Gastroesophageal sphincter (tissue), 4 donors: ENCODE results near the gene MAP3K20. TPM values are rescaled to one million over a fixed set of nuclear protein-coding genes. Genes with fewer than 3 reads are reported as not detected.
A peak's percentile ranks its signal among the peaks of the same experiment; 100 is the strongest.

Experiments
- ATAC-seq: fragments of 150-250 bp; one replicate; pipeline ENCODE4 v1.9.1; 2016; ENCODE audit warnings: mild to moderate bottlenecking, moderate library complexity
- H3K27ac ChIP-seq, 4 donors: fragments of 200-600 bp; sonication (generic) in 3 of 4; 1 replicate in 3 of 4; 2 replicates in 1 of 4; pipeline ENCODE4 v1.5.1; 2016 to 2019
- H3K27me3 ChIP-seq: fragments of 200-600 bp; sonication (generic); one replicate; pipeline ENCODE4 v1.5.1; 2019
- H3K36me3 ChIP-seq, 2 donors: fragments of 200-600 bp; sonication (generic); one replicate each; pipeline ENCODE4 v1.5.1; 2019; ENCODE audit warnings: control low read depth in 1 of 2
- H3K4me1 ChIP-seq, 3 donors: fragments of 200-600 bp; sonication (generic); 1 replicate in 2 of 3; 2 replicates in 1 of 3; pipeline ENCODE4 v1.5.1; 2016 to 2019; ENCODE audit warnings: control low read depth in 2 of 3
- H3K4me3 ChIP-seq, 2 donors: fragments of 200-600 bp; sonication (generic); one replicate each; pipeline ENCODE4 v1.5.1; 2019; ENCODE audit warnings: mild to moderate bottlenecking in 1 of 2, moderate library complexity in 1 of 2
- H3K9me3 ChIP-seq, 3 donors: fragments of 200-600 bp; sonication (generic); one replicate each; pipeline ENCODE4 v1.5.1; 2017 to 2019; ENCODE audit warnings: control low read depth in 2 of 3
- CTCF ChIP-seq, 4 experiments: fragments of 200-600 bp in 2 of 4; fragments of 450-650 bp in 2 of 4; sonication (generic) in 1 of 4; IDR thresholded peaks; one replicate each; pipeline ENCODE4 v1.5.1; 2017 to 2019; ENCODE audit warnings: antibody characterized with exemption in 4 of 4, mild to moderate bottlenecking in 2 of 4, moderate library complexity in 2 of 4
- EP300 ChIP-seq: sonication (generic); formaldehyde crosslinking; IDR thresholded peaks from one replicate; pipeline ENCODE4 v1.6.1; 2017; ENCODE audit warnings: antibody characterized with exemption, mild to moderate bottlenecking
- POLR2A ChIP-seq, 2 donors: fragments of 450-650 bp; IDR thresholded peaks; one replicate each; pipeline ENCODE4 v1.6.1; 2017; ENCODE audit warnings: antibody characterized with exemption in 2 of 2, mild to moderate bottlenecking in 2 of 2, moderate library complexity in 1 of 2
- POLR2AphosphoS5 ChIP-seq: sonication (generic); formaldehyde crosslinking; IDR thresholded peaks from one replicate; pipeline ENCODE4 v1.6.1; 2017; ENCODE audit warnings: antibody characterized with exemption
- WGBS, 2 donors: methylation state at CpG; one replicate each; pipeline ENCODE4 v1.1.5; 2018; ENCODE audit warnings: low coverage in 1 of 2; 5-methylcytosine and 5-hydroxymethylcytosine counted together
- total RNA-seq, 4 donors: library from RNA; depleted of rRNA; stranded (reverse); fragments of >200 nt; gene quantifications; one replicate each; pipeline ENCODE4 v1.1.0, GENCODE V29; 2016

Gene MAP3K20
- total RNA-seq, 4 donors from 2014 or later = 318 to 496 (median 327) TPM

GRCh38 chr2:173240083-173240482 lies 164.4 kb downstream of the MAP3K20 start:
- Histone ChIP-seq H3K27me3 (no peaks in the 10 kb centered on the region), H3K4me3 (no peak overlapping the region), H3K36me3 (peaks cover 0 to 75% of the 10 kb centered on the region in 2 donors), H3K9me3 (no peaks in the 10 kb centered on the region), H3K27ac (no peak overlapping the region), H3K4me1 (no peaks in the 10 kb centered on the region)
- ATAC-seq = no peak
- TF ChIP-seq EP300 (no peak), CTCF (IDR thresholded peaks at IDR 0.05) (no peak), POLR2AphosphoS5 (no peak), POLR2A (IDR thresholded peaks at IDR 0.05) (no peak)
- WGBS, 2 donors = 71 to 100% methylated on average over 1 of the region's 2 CpGs

DNA sequence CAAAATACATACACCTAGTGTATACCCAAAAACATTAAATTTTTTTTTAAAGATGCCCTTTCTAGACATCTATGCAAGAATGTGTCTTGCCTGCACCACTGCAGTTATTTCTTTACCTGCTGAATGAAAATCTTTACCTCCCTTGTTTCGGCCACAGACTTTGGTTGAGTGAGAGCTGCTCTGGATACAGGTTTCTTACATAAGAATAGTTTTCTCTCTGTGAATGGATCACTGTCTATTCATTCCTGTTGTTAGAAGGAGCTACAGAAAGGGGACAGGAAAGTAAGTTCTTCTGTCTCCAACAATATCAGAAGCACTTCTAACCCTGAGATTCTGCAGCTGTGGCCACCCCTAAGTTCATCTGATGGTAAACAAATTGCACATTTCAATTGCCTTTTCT lies 166.0 kb downstream of the MAP3K20 start:
- no peaks in the 10 kb centered on the region for H3K4me1 ChIP-seq
- H3K9me3 ChIP-seq = no peaks in the 10 kb centered on the region
- H3K4me3 ChIP-seq = no peak overlapping the region
- no peak overlapping the region for H3K27ac ChIP-seq
- no peaks in the 10 kb centered on the region for H3K27me3 ChIP-seq
- TF ChIP-seq EP300 (no peak), POLR2AphosphoS5 (no peak), POLR2A (IDR thresholded peaks at IDR 0.05) (no peak), CTCF (IDR thresholded peaks at IDR 0.05) (no peak)
- no peak for ATAC-seq
- WGBS, 2 donors = 79 to 92% methylated on average over 1 of the region's 1 CpG
- H3K36me3 ChIP-seq = peaks cover 0 to 69% of the 10 kb centered on the region in 2 donors

DNA sequence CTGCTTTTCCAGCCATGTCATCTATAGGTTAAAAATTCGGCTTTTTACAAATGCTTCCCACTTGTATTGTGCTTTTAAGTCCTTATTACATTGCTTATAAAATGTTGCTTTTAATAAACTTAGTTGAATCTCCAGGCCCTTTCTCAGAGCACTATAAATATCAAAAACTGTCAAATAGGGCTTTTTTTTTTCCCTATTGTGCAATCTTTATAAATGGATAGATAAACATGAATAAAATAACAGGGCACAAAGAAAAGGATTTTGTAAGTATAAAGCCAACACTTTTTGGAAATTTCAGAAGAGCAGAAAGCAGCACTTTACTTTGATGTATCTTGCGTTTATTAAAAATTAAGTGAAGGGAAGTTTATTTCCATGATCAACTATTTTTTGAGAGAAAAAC lies 171.5 kb downstream of the MAP3K20 start:
- no peak overlapping the region for H3K27ac ChIP-seq
- H3K4me1 ChIP-seq = peaks cover 0 to 2% (median 0%) of the 10 kb centered on the region in 3 donors
- TF ChIP-seq POLR2AphosphoS5 (no peak), POLR2A (IDR thresholded peaks at IDR 0.05) (no peak), CTCF (IDR thresholded peaks at IDR 0.05) (no peak), EP300 (no peak)
- ATAC-seq = no peak
- WGBS, 2 donors = 86% methylated on average over 2 of the region's 2 CpGs
- peaks cover 0 to 31% of the 10 kb centered on the region in 2 donors for H3K36me3 ChIP-seq
- no peak overlapping the region for H3K4me3 ChIP-seq
- no peaks in the 10 kb centered on the region for H3K27me3 ChIP-seq
- no peaks in the 10 kb centered on the region for H3K9me3 ChIP-seq

GRCh38 chr2:173248381-173248780 lies 172.7 kb downstream of the MAP3K20 start:
- peaks cover 0 to 12% (median 0%) of the 10 kb centered on the region in 3 donors for H3K4me1 ChIP-seq
- H3K36me3 ChIP-seq = peaks cover 0 to 20% of the 10 kb centered on the region in 2 donors
- H3K27me3 ChIP-seq = no peaks in the 10 kb centered on the region
- H3K4me3 ChIP-seq = no peak overlapping the region
- no peaks in the 10 kb centered on the region for H3K9me3 ChIP-seq
- WGBS, 2 donors = 73 to 100% methylated on average over 1 of the region's 2 CpGs
- no peak overlapping the region for H3K27ac ChIP-seq
- no peak for ATAC-seq
- no peak for TF ChIP-seq POLR2AphosphoS5
- TF ChIP-seq EP300 = no peak
- no peak for TF ChIP-seq CTCF (IDR thresholded peaks at IDR 0.05)
- TF ChIP-seq POLR2A (IDR thresholded peaks at IDR 0.05) = no peak

DNA sequence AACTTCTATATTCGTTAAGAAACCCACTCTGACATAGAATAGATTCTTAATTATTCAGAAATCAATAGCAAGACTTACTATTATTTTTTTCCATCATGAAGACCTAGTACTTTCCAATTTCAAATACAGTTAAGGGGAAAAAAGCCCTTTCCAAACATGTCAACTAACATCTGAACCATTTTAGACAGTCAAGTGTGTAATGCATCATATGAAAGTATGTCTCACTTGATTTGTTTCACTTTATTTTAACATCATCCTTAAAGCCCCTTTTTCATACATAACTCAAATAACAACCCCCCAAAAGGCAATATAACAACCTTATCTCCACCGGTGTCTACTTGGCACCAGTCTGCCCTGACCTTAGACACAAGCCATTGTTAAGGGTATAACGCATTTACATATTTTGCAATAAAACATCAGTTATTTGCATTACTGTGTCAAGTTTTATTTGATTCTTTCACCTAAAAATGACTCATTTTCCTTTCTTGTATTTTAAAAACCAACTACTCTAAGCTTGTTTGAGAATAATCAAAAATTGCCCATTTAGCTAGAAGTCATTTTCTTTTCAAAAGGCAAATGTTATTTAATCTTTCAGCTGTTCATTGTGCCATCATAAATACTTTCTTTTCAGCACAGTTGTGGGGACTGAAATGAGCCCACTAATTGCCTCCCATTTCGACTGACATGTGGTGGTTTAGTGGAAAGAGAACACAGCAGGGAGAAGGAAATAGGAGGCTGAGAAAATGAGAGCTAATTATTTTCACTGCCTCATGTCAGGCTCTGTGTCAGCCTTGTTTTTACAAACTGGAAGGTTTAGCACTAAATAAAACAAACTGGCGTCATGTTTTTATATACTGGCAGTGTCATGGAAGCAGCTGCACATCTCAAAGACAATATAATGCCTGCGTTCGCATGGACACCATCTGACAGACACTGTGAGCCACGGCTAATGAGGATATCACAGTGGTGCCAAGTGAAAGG lies 174.3 kb downstream of the MAP3K20 start:
- H3K27me3 ChIP-seq = no peaks in the 10 kb centered on the region
- WGBS, 2 donors = 80 to 83% methylated on average over 7 to 8 of the region's 8 CpGs
- no peak for ATAC-seq
- H3K27ac ChIP-seq = peak overlapping the region in 1 of 4 donors; percentile 14
- H3K36me3 ChIP-seq = peaks cover 0 to 21% of the 10 kb centered on the region in 2 donors
- H3K9me3 ChIP-seq = no peaks in the 10 kb centered on the region
- no peak overlapping the region for H3K4me3 ChIP-seq
- no peak for TF ChIP-seq EP300
- TF ChIP-seq POLR2AphosphoS5 = no peak
- no peak for TF ChIP-seq CTCF (IDR thresholded peaks at IDR 0.05)
- no peak for TF ChIP-seq POLR2A (IDR thresholded peaks at IDR 0.05)
- peaks cover 0 to 12% (median 0%) of the 10 kb centered on the region in 3 donors for H3K4me1 ChIP-seq
